Liver (tissue), 9 donors: ENCODE measurements around the gene NTNG1. TPM values are rescaled to one million over a fixed set of nuclear protein-coding genes. Genes with fewer than 3 reads are reported as not detected.

Experiments
- DNase-seq: peaks from one replicate; pipeline ENCODE4 v3.0.0-alpha.2; 2017; ENCODE audit warnings: low spot score
- H3K27ac ChIP-seq, 2 donors: one replicate each; pipeline ENCODE4 v1.7.0; 2013; ENCODE audit warnings: inconsistent platforms in 2 of 2, low read length in 2 of 2, control low read depth in 1 of 2, low read depth in 1 of 2, mild to moderate bottlenecking in 1 of 2
- H3K27me3 ChIP-seq, 4 donors: one replicate each; pipeline versions ENCODE4 v1.6.1 to v1.7.0; 2013; ENCODE audit warnings: low read length in 3 of 4, inconsistent platforms in 1 of 4, mild to moderate bottlenecking in 1 of 4, moderate library complexity in 1 of 4; ENCODE audit not compliant: control insufficient read depth in 4 of 4, insufficient read depth in 4 of 4
- H3K36me3 ChIP-seq, 4 donors: one replicate each; pipeline versions ENCODE4 v1.6.1 to v1.7.0; 2013; ENCODE audit warnings: low read length in 3 of 4, mild to moderate bottlenecking in 3 of 4, low read depth in 1 of 4, moderate library complexity in 1 of 4; ENCODE audit not compliant: control insufficient read depth in 4 of 4, insufficient read depth in 3 of 4
- H3K4me1 ChIP-seq, 4 donors: one replicate each; pipeline versions ENCODE4 v1.6.1 to v1.7.0; 2013; ENCODE audit warnings: low read length in 3 of 4, mild to moderate bottlenecking in 3 of 4, moderate library complexity in 1 of 4; ENCODE audit not compliant: control insufficient read depth in 4 of 4, insufficient read depth in 4 of 4
- H3K4me3 ChIP-seq, 3 donors: one replicate each; pipeline versions ENCODE4 v1.6.1 to v1.7.0; 2013; ENCODE audit warnings: low read length in 3 of 3, control low read depth in 1 of 3, low read depth in 1 of 3, mild to moderate bottlenecking in 1 of 3
- H3K9ac ChIP-seq, 2 donors: one replicate each; pipeline ENCODE4 v1.7.0; 2013; ENCODE audit warnings: low read length in 2 of 2, mild to moderate bottlenecking in 2 of 2, moderate library complexity in 2 of 2, control low read depth in 1 of 2, low read depth in 1 of 2
- H3K9me3 ChIP-seq, 4 donors: one replicate each; pipeline versions ENCODE4 v1.6.1 to v1.7.0; 2013; ENCODE audit warnings: low read length in 3 of 4; ENCODE audit not compliant: control insufficient read depth in 4 of 4
- FOXA1 ChIP-seq: IDR thresholded peaks from 2 replicates; pipeline ENCODE4 v1.6.1; 2016; ENCODE audit warnings: antibody characterized with exemption
- FOXA2 ChIP-seq: IDR thresholded peaks from 2 replicates; pipeline ENCODE4 v1.6.1; 2016; ENCODE audit warnings: antibody characterized with exemption
- GABPA ChIP-seq, 2 donors: IDR thresholded peaks in 1 of 2; conservative IDR thresholded peaks in 1 of 2; 2 replicates each; pipeline ENCODE4 v1.6.1; 2016; ENCODE audit warnings: antibody characterized with exemption in 2 of 2, mild to moderate bottlenecking in 1 of 2, moderate library complexity in 1 of 2
- HNF4A ChIP-seq, 2 donors: conservative IDR thresholded peaks; 2 replicates each; pipeline ENCODE4 v1.6.1; 2016; ENCODE audit warnings: antibody characterized with exemption in 2 of 2, mild to moderate bottlenecking in 2 of 2
- HNF4G ChIP-seq: IDR thresholded peaks from 2 replicates; pipeline ENCODE4 v1.6.1; 2016; ENCODE audit warnings: antibody characterized with exemption
- JUND ChIP-seq, 2 donors: IDR thresholded peaks; 2 replicates each; pipeline ENCODE4 v1.6.1; 2016; ENCODE audit warnings: antibody characterized with exemption in 2 of 2
- NR2F2 ChIP-seq: IDR thresholded peaks from 2 replicates; pipeline ENCODE4 v1.6.1; 2016; ENCODE audit warnings: antibody characterized with exemption
- RAD21 ChIP-seq, 2 donors: IDR thresholded peaks; 2 replicates each; pipeline ENCODE4 v1.6.1; 2016; ENCODE audit warnings: antibody characterized with exemption in 2 of 2, mild to moderate bottlenecking in 2 of 2
- RXRA ChIP-seq, 2 donors: IDR thresholded peaks; 2 replicates each; pipeline ENCODE4 v1.6.1; 2017 to 2018; ENCODE audit warnings: antibody characterized with exemption in 2 of 2, mild to moderate bottlenecking in 1 of 2
- SP1 ChIP-seq: IDR thresholded peaks from 2 replicates; pipeline ENCODE4 v1.6.1; 2018; ENCODE audit warnings: antibody characterized with exemption, mild to moderate bottlenecking
- TAF1 ChIP-seq: conservative IDR thresholded peaks from 2 replicates; pipeline ENCODE4 v1.6.1; 2016; ENCODE audit warnings: antibody characterized with exemption, mild to moderate bottlenecking
- YY1 ChIP-seq: IDR thresholded peaks from 2 replicates; pipeline ENCODE4 v1.6.1; 2016; ENCODE audit warnings: antibody characterized with exemption, mild to moderate bottlenecking
- WGBS: extraction: QIAGEN DNeasy Blood & Tissue Kit; methylation state at CpG from one replicate; pipeline ENCODE4 v1.1.7; 2013; 5-methylcytosine and 5-hydroxymethylcytosine counted together
- polyA plus RNA-seq, 2 donors: library from polyadenylated mRNA; stranded (reverse) in 1 of 2; unstranded in 1 of 2; fragments of 200-250 nt in 1 of 2; fragments of >200 nt in 1 of 2; fragmentation: Nextera tagmentation in 1 of 2; extraction: Ambion mirVana in 1 of 2; gene quantifications; one replicate each; pipeline versions ENCODE4 v1.2.1 to v1.2.3, GENCODE V29; 2013 to 2015
- total RNA-seq, 2 donors: library from RNA; depleted of rRNA; stranded (reverse); fragments of >200 nt; gene quantifications; one replicate each; pipeline ENCODE4 v1.2.3, GENCODE V29; 2014
- TF ChIP-seq, protein P1 (sequence below): IDR thresholded peaks from 2 replicates; pipeline ENCODE4 v1.6.1; 2016; ENCODE audit warnings: antibody characterized with exemption
- TF ChIP-seq, protein P2 (sequence below): IDR thresholded peaks from 2 replicates; pipeline ENCODE4 v1.6.1; 2016; ENCODE audit warnings: antibody characterized with exemption
- TF ChIP-seq, protein P3 (sequence below): IDR thresholded peaks from 2 replicates; pipeline ENCODE4 v1.6.1; 2016; ENCODE audit warnings: antibody characterized with exemption
- TF ChIP-seq, protein P4 (sequence below): fragments of 150-350 bp; IDR thresholded peaks from 2 replicates; pipeline ENCODE4 v1.5.1; 2017; ENCODE audit warnings: improper control_type of control experiment, low read depth, low read length; ENCODE audit not compliant: missing input control
- TF ChIP-seq, protein P5 (sequence below): IDR thresholded peaks from 2 replicates; pipeline ENCODE4 v1.6.1; 2016; ENCODE audit warnings: antibody characterized with exemption, mild to moderate bottlenecking
- donor health status: healthy.
- donor health status: healthy.
- donor health status: healthy.
- donor health status: healthy.
- donor health status: healthy.

The NTNG1 gene
- total and polyA plus RNA-seq, 4 donors = under 0.01 TPM; not detected in 2

DNA sequence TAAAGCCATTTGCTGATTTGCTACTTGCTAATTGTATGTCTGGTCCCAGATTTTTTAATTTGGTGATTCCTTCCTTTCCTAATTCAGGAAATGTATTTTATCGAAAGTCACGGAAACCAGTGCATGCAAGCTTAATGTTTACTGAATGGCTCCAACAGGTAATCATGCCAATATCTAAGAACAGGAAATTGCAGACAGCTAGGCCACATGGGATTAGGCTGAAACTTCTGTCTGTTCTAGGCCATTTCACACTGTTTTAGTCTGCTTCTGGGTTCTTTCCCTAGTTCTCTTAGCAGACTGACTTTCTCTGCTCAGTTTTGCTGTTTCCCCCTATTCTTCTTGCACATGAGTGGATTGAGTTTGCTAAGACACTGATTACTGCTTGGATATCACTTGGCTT lies 111.4 kb downstream of the NTNG1 start (continued):
- TF ChIP-seq, protein P1, sequence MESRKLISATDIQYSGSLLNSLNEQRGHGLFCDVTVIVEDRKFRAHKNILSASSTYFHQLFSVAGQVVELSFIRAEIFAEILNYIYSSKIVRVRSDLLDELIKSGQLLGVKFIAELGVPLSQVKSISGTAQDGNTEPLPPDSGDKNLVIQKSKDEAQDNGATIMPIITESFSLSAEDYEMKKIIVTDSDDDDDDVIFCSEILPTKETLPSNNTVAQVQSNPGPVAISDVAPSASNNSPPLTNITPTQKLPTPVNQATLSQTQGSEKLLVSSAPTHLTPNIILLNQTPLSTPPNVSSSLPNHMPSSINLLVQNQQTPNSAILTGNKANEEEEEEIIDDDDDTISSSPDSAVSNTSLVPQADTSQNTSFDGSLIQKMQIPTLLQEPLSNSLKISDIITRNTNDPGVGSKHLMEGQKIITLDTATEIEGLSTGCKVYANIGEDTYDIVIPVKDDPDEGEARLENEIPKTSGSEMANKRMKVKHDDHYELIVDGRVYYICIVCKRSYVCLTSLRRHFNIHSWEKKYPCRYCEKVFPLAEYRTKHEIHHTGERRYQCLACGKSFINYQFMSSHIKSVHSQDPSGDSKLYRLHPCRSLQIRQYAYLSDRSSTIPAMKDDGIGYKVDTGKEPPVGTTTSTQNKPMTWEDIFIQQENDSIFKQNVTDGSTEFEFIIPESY = no peak
- no peak for TF ChIP-seq RXRA (IDR thresholded peaks at IDR 0.05)

DNA sequence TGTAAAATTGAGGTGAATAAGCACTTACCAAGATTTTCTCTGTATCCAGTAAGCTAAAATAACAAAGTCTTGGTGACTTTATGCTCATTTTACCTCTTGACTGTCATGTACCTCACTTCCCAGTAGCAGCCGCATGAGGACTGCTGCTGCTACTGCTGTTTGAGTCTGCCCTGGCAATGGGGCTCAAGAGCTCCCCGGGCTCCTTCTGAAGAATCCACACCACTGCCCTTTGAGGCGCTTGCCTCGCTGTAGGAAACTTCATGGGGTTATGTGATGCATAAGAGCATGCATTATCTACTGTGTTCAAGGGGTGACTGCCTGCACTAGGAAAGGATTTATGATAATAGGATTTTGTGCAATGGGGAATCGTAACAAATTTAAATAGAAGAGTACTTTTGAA lies 113.5 kb downstream of the NTNG1 start:
- H3K27me3 ChIP-seq = no peaks in the 10 kb centered on the region
- no peaks in the 10 kb centered on the region for H3K36me3 ChIP-seq
- H3K4me3 ChIP-seq = no peak overlapping the region
- H3K4me1 ChIP-seq = no peaks in the 10 kb centered on the region
- no peak for DNase-seq
- H3K27ac ChIP-seq = no peak overlapping the region
- H3K9me3 ChIP-seq = no peaks in the 10 kb centered on the region
- WGBS = 61% methylated on average over 5 of the region's 5 CpGs
- H3K9ac ChIP-seq = no peak overlapping the region
- TF ChIP-seq TAF1 (no peak), SP1 (no peak), RXRA (IDR thresholded peaks at IDR 0.05) (no peak), JUND (IDR thresholded peaks at IDR 0.05) (no peak), GABPA (IDR thresholded peaks at IDR 0.05 in 1 of 2, conservative IDR thresholded peaks at IDR 0.05 in 1 of 2) (no peak), RAD21 (IDR thresholded peaks at IDR 0.05) (no peak), FOXA2 (no peak), HNF4G (no peak), NR2F2 (no peak), FOXA1 (no peak), YY1 (no peak), HNF4A (conservative IDR thresholded peaks at IDR 0.05) (no peak)
- TF ChIP-seq, protein P2, sequence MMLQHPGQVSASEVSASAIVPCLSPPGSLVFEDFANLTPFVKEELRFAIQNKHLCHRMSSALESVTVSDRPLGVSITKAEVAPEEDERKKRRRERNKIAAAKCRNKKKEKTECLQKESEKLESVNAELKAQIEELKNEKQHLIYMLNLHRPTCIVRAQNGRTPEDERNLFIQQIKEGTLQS = no peak
- TF ChIP-seq, protein P3, sequence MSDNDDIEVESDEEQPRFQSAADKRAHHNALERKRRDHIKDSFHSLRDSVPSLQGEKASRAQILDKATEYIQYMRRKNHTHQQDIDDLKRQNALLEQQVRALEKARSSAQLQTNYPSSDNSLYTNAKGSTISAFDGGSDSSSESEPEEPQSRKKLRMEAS = no peak
- TF ChIP-seq, protein P1 = no peak
- TF ChIP-seq, protein P4, sequence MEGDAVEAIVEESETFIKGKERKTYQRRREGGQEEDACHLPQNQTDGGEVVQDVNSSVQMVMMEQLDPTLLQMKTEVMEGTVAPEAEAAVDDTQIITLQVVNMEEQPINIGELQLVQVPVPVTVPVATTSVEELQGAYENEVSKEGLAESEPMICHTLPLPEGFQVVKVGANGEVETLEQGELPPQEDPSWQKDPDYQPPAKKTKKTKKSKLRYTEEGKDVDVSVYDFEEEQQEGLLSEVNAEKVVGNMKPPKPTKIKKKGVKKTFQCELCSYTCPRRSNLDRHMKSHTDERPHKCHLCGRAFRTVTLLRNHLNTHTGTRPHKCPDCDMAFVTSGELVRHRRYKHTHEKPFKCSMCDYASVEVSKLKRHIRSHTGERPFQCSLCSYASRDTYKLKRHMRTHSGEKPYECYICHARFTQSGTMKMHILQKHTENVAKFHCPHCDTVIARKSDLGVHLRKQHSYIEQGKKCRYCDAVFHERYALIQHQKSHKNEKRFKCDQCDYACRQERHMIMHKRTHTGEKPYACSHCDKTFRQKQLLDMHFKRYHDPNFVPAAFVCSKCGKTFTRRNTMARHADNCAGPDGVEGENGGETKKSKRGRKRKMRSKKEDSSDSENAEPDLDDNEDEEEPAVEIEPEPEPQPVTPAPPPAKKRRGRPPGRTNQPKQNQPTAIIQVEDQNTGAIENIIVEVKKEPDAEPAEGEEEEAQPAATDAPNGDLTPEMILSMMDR = no peak
- TF ChIP-seq, protein P5, sequence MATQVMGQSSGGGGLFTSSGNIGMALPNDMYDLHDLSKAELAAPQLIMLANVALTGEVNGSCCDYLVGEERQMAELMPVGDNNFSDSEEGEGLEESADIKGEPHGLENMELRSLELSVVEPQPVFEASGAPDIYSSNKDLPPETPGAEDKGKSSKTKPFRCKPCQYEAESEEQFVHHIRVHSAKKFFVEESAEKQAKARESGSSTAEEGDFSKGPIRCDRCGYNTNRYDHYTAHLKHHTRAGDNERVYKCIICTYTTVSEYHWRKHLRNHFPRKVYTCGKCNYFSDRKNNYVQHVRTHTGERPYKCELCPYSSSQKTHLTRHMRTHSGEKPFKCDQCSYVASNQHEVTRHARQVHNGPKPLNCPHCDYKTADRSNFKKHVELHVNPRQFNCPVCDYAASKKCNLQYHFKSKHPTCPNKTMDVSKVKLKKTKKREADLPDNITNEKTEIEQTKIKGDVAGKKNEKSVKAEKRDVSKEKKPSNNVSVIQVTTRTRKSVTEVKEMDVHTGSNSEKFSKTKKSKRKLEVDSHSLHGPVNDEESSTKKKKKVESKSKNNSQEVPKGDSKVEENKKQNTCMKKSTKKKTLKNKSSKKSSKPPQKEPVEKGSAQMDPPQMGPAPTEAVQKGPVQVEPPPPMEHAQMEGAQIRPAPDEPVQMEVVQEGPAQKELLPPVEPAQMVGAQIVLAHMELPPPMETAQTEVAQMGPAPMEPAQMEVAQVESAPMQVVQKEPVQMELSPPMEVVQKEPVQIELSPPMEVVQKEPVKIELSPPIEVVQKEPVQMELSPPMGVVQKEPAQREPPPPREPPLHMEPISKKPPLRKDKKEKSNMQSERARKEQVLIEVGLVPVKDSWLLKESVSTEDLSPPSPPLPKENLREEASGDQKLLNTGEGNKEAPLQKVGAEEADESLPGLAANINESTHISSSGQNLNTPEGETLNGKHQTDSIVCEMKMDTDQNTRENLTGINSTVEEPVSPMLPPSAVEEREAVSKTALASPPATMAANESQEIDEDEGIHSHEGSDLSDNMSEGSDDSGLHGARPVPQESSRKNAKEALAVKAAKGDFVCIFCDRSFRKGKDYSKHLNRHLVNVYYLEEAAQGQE = no peak
